B cell (primary cell): ENCODE data around the gene EDARADD.

ENCODE experiments used
- CTCF ChIP-seq: fragments of 200-600 bp; IDR thresholded peaks from one replicate; pipeline ENCODE4 v1.8.0; 2022; ENCODE audit warnings: antibody characterized with exemption, mild to moderate bottlenecking
- EZH2 ChIP-seq: IDR thresholded peaks from 2 replicates; pipeline ENCODE4 v1.6.1; 2012; ENCODE audit warnings: borderline replicate concordance, low read depth, mild to moderate bottlenecking, moderate library complexity, low read length; ENCODE audit not compliant: insufficient read depth, poor library complexity, severe bottlenecking

- TF ChIP-seq CTCF, result no peak
- no peak for TF ChIP-seq EZH2
Measured at GRCh38 chr1:236393681-236394481, at the start of gene EDARADD.
